CD4-positive, alpha-beta T cell treated with Interleukin-10 for 1 hour (primary cell): ENCODE measurements around the gene ASXL1.
"Not testable (repeated sequence)": the region's sequence is repeated elsewhere in the genome, so short reads cannot be mapped to it uniquely, and the experiment has no call there.

Experiments used
- DNase-seq: peaks from one replicate; pipeline ENCODE4 v3.0.0-alpha.2; 2020

The ASXL1 gene

GRCh38 chr20:32455171-32455900, 97.2 kb downstream of the ASXL1 start:
- DNase-seq: no peak

GRCh38 chr20:32455901-32456701, 98.0 kb downstream of the ASXL1 start:
- DNase-seq: no peak

DNA sequence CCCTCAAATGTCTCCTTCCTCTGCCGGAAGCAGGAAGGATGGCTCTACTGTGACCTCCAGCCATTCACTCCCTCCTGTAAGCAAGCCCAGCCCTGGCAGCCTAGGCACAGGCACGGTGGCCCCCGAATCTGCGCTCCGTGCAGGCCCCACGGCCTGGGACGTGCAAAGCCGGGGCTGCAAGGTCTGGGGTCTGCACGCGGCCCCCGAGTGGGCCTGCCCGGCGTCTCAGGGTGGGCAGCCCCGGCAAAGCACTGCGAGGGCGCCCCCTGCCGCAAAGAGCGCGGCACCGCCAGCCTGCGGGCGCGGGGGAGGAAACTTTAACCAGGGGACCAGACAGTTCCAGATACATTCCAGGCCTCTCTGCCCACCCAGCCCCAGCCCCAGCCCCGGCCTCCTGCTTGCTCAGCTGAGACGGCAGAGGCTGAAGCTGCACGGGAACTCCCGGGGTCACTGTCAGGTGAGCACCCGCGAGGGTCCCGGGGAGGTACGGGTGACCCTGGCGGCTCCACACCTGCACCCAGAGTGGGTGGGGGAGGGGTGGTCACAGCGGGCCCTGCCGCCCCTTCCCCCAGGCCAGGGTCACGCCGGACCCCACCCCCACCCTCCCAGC, 98.8 kb downstream of the ASXL1 start:
- no peak for DNase-seq

GRCh38 chr20:32457479-32457986, 99.4 kb downstream of the ASXL1 start:
- no peak for DNase-seq

GRCh38 chr20:32458061-32458836, 100.1 kb downstream of the ASXL1 start:
- DNase-seq: no peak

GRCh38 chr20:32458837-32459220, 100.7 kb downstream of the ASXL1 start:
- no peak for DNase-seq

DNA sequence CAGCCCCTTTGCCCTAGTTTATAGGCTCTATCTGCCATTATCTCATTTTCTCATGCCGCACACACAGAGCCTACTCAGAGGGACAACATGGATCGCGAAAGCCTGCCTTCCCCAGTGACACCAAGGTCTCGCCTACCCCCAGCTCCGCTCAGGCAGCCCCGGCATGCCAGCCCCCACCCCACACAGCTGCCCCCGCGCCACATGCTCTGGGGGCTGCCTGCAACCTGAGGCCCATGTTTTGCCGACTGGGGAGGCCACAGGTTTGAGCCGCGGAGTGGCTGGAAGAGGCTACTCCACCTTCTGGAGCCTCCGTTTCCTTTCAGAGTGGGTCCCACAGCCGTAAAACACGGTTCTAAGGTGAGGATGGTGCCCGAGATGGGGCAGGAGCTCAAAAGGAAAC, 102.1 kb downstream of the ASXL1 start:
- DNase-seq: no peak

- DNase-seq: no peak
Observed at GRCh38 chr20:32460683-32461320, 102.7 kb downstream of the ASXL1 start.

DNA sequence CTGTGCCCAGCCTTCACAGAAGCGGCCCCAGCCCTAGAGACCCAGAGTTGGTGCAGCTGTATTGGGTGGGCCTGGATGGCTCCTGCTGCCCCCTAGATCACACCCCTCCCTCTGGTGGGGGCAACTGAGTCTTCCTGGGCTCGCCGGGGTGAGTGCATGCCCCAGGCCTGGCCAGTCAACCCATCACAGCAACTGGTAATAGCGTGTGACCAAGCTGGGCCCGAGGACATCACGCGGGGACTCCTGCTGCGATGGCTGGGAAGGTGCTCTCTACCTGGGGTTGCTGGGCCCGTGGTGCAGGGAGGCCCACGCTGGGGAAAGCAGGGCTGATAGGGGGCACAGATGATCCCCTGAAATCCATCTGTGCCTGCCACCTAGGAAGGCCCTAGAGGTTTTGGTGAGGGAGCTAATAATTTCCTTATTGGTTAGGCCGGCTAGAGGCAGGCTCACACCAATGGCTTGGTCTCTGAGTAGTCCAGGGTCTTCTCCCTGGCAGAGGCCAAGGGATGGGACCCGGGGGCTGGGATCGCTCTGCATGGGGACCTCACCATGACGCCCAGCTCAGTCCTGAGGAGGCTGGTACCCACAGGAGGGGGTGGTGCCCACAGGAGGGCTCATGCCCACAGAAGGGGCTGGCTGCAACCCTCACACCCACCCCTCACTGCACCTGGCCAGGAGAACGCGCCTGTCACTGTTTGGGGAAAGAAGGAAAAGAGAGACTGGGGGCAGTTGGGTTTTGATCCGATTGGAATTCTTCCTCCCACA, 103.9 kb downstream of the ASXL1 start:
- DNase-seq: no peak

DNA sequence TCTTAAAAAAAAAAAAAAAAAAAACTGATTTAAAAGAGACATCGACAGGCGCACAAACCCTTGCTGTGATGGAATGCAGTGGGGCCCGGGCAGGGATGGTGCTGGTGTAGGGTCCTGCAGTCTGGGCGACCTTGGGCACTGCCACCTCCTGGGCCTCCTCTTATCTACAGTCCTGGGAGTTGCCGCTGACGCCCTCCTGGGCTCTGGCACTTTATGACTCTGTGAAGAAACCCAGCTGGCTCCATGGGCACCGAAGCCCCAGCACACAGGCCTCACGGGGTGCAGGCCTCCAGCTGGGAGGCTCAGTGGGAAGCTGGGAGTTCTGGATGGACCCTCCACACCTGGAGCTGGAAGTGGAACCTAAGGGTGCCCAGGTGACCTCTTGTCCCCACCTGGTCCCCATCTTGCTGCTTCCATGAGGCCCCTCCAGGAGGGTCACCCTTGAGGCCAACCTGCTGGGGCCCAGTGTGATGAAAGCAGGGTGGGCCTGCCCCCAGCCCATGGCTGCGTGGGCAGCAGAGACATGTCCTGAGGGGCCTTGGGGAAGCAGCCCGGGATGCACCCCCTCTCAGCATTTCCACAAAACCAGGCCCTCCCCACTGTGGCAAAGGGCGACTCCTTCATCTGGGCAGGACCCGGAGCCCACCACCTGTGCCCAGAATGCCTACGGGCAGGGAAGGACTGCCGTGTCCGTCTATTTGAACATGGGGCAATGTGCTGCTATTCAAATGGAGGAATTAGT, 104.9 kb downstream of the ASXL1 start:
- DNase-seq: no peak

- no peak for DNase-seq
Observed at GRCh38 chr20:32463642-32464400, 105.7 kb downstream of the ASXL1 start.

- DNase-seq: no peak
Observed at GRCh38 chr20:32464401-32465091, 106.4 kb downstream of the ASXL1 start.

DNA sequence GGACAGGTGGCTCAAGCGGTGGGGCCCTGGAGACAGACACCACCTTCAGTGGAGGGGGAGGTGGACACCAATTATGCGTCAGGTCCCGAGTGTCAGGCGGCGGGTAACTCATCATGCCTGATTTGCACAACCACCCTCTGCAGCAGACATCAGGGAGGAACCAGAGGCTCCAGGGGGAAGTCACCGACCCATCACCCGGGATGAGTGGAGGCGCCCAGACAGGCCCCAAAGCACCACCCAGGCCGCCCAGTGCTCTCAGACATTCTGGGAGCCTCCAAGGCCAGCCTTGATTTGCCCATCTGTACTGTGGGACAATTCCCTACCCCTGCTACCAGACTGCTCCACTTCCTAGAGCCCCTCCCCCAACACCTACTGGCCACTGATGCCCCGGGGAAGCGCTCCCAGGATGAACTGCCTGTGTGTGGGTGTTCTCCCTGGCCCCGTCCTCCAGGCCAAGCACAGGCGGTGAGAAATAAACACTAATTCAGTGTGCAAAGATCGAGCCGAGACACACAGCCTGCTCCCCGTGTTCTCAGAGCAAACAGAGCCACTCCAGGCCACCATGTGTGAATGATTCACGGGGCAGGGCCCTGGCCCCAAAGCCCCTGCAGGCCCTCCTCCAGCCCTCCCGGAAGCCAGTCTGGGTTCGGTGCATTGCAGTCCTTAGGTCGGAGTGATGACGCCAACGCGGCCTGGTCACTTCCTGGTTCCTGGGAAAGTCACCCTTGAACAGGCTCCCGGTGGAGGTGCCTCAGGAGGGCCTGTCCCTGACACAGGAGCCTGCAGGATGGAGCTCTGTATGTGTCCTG, 107.2 kb downstream of the ASXL1 start:
- no peak for DNase-seq

GRCh38 chr20:32465901-32466675, 108.0 kb downstream of the ASXL1 start:
- DNase-seq: not testable (repeated sequence)

DNA sequence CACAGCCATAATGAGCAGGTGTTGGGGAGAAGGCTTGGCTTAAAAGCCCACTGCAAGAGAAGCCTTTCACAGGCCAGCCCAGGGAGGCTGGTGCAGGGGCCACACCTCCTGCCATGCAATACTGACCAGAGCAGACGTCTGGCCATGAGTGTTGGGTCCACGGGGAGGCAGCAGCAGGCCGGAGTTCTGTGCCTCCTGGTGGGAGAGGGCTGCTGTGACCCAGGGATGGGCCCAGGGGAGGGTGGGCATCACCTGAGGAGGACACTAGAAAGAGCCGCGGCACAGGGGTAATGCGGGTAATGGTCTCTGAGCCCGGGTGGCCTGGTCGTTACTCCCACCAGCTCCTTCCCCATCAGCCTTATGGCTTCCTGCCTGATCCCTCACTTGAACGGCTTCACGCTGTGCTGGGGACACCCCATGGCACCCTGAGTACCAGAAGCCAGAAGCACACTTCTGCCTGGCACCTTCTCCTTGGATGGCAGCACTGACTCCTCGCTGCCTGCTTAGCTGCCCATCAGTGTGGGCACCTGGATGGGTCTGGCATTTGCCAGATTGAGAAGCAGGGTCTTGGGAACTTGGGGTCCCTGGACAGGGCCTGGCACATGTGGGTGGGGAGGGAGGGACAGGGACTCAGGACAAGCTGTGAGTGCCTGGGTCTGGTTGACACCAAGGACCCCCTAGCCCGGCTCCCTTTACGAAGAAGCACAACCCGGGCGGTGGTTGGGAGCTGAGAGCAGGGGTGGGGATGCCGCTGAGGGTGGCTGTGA, 108.8 kb downstream of the ASXL1 start:
- DNase-seq: no peak

DNA sequence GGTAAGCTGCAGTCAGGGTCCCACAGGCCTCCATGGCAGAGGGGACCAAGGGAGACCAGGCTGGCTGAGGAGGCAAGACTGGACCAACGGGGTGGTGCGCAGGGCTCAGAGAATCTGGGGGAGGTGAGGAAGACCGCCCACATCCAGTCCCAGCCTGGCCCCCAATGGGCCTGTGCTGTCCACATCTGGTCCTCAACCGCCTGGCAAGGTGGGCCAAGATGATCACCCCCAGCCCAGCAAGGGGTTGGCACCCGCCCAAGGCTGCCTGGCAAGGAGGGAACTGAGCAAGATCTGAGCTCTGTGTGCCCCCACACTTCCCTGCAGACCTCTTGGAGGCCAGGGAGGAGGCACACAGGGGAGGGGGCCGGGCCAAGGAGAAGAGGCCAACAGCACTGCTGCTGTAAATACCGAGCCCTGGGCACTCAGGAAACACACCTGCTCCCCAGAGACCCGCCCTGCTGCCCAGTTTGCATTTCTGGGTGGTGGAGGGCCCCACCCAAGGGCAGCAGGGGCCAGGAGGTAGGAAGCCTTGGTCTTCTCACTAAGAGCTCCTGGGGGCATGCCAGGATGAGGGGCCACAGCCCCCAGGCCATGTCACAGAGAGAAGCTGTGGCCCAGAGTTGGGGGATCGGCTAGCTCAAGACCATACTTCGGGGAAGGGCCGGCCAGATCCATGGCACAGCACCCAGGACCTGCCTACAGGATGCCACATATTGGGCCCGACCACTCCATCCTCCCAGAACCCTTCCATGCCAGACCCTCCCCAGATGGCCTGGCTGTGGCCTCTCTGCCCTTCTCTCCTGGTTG, 109.6 kb downstream of the ASXL1 start:
- no peak for DNase-seq
